ENCODE measurements around the gene MTMR11. TPM values are rescaled to one million over a fixed set of nuclear protein-coding genes. Genes with fewer than 3 reads are reported as not detected.

The MTMR11 gene
- total and polyA plus RNA-seq, 9 of the 15 experiments (the other 6 are each of a cell fraction or from before 2014, with no cell fraction given) = 0.09 to 1.6 (median 0.51) TPM

- TF ChIP-seq PATZ1 (CRISPR knock-in tag; IDR thresholded peaks at IDR 0.05; ENCODE audit: borderline replicate concordance) = no peak
- TF ChIP-seq REST (IDR thresholded peaks at IDR 0.05; ENCODE audit: borderline replicate concordance) = 0 out of 2 replicates have a peak, but pooled peaks have one; percentile 13
- TF ChIP-seq REST (CRISPR knock-in tag; IDR thresholded peaks at IDR 0.05; ENCODE audit: low read depth) = no peak
- TF ChIP-seq ZC3H11A (IDR thresholded peaks at IDR 0.05; ENCODE audit: low read depth, low read length) = no peak
- no peak for TF ChIP-seq PHF21A (IDR thresholded peaks at IDR 0.05; ENCODE audit: borderline replicate concordance, low read depth)
- no peak for TF ChIP-seq SMAD2 (IDR thresholded peaks at IDR 0.05; ENCODE audit: low read depth, low read length)
- no peak for TF ChIP-seq PRPF4 (IDR thresholded peaks at IDR 0.05; ENCODE audit: insufficient read depth, low read depth, low read length, poor library complexity, severe bottlenecking)
- peak; percentile 69 for TF ChIP-seq TBP (optimal IDR thresholded peaks at IDR 0.05; ENCODE audit: low read depth, low read length)
- TF ChIP-seq RB1 (IDR thresholded peaks at IDR 0.05; ENCODE audit: low read depth) = peak; percentile 65; the same call in 1 of the 2 replicates
- peak; percentile 90 for TF ChIP-seq PML (IDR thresholded peaks at IDR 0.05; ENCODE audit: low read length)
- TF ChIP-seq ELK1 (CRISPR knock-in tag; IDR thresholded peaks at IDR 0.05) = no peak
- TF ChIP-seq TEAD2 (tag; IDR thresholded peaks at IDR 0.05) = no peak
- TF ChIP-seq ZNF707 (CRISPR knock-in tag; conservative IDR thresholded peaks at IDR 0.05) = no peak
- TF ChIP-seq BRF1 (IDR thresholded peaks at IDR 0.05; ENCODE audit: borderline replicate concordance, extremely low read depth, insufficient read length) = no peak
- TF ChIP-seq NEUROD1 (IDR thresholded peaks at IDR 0.05; ENCODE audit: borderline replicate concordance, low read depth, low read length, partially characterized antibody) = no peak
- no peak for TF ChIP-seq RBM15 (IDR thresholded peaks at IDR 0.05; ENCODE audit: insufficient read depth, low read length)
- no peak for TF ChIP-seq MIER1 (IDR thresholded peaks at IDR 0.05; ENCODE audit: low read depth)
Observed at GRCh38 chr1:149927563-149928400, 8.9 kb downstream of the MTMR11 start, which contains the start of gene SF3B4 (continued).

All from K562 (cell line).